HEK293 (cell line): ENCODE measurements around the gene CATSPERE.

Experiments
- ATF2 ChIP-seq: fragments of 450-650 bp; formaldehyde crosslinking; IDR thresholded peaks from 2 replicates; pipeline ENCODE4 v1.5.1; 2016; ENCODE audit warnings: missing biosample characterization, missing genetic modification characterization, low read depth
- CTCF ChIP-seq: fragments of 450-650 bp; formaldehyde crosslinking; IDR thresholded peaks from 2 replicates; pipeline ENCODE4 v1.5.1; 2016; ENCODE audit warnings: missing biosample characterization, missing genetic modification characterization
- YY1 ChIP-seq: fragments of 450-650 bp; formaldehyde crosslinking; IDR thresholded peaks from 2 replicates; pipeline ENCODE4 v1.5.1; 2018; ENCODE audit warnings: missing biosample characterization, missing genetic modification characterization
- ZBTB8A ChIP-seq: fragments of 450-650 bp; formaldehyde crosslinking; IDR thresholded peaks from 2 replicates; pipeline ENCODE4 v1.5.1; 2016; ENCODE audit warnings: missing biosample characterization, missing genetic modification characterization
- ZNF274 ChIP-seq, 2 experiments: fragments of 200-500 bp in 1 of 2; fragments of 450-650 bp in 1 of 2; sonication (Bioruptor generic) in 1 of 2; formaldehyde crosslinking in 1 of 2; IDR thresholded peaks; 2 replicates each; pipeline versions ENCODE4 v1.5.1 to v1.6.1; 2014 to 2016; ENCODE audit warnings: borderline replicate concordance in 1 of 2, inconsistent platforms in 1 of 2, low read length in 1 of 2, missing biosample characterization in 1 of 2, missing genetic modification characterization in 1 of 2
- ZNF473 ChIP-seq: fragments of 450-650 bp; formaldehyde crosslinking; IDR thresholded peaks from 2 replicates; pipeline ENCODE4 v1.5.1; 2017; ENCODE audit warnings: missing biosample characterization, missing genetic modification characterization
- ZNF549 ChIP-seq: fragments of 450-650 bp; IDR thresholded peaks from 2 replicates; pipeline ENCODE4 v1.5.1; 2018; ENCODE audit warnings: missing biosample characterization, missing genetic modification characterization, mild to moderate bottlenecking, inconsistent platforms, moderate library complexity
- ZNF704 ChIP-seq: fragments of 450-650 bp; formaldehyde crosslinking; IDR thresholded peaks from 2 replicates; pipeline ENCODE4 v1.5.1; 2016; ENCODE audit warnings: missing biosample characterization, missing genetic modification characterization
- ZNF76 ChIP-seq: fragments of 450-650 bp; formaldehyde crosslinking; IDR thresholded peaks from 2 replicates; pipeline ENCODE4; 2016; ENCODE audit warnings: low read depth, missing biosample characterization, missing genetic modification characterization, borderline replicate concordance
- ZNF768 ChIP-seq: fragments of 450-650 bp; formaldehyde crosslinking; IDR thresholded peaks from 2 replicates; pipeline ENCODE4 v1.5.1; 2018; ENCODE audit warnings: missing biosample characterization, mild to moderate bottlenecking, missing genetic modification characterization
- ZNF791 ChIP-seq: fragments of 450-650 bp; formaldehyde crosslinking; IDR thresholded peaks from 2 replicates; pipeline ENCODE4 v1.5.1; 2016; ENCODE audit warnings: missing biosample characterization, missing genetic modification characterization

GRCh38 chr1:244412176-244412575 is 48.9 kb upstream of the CATSPERE start:
- TF ChIP-seq CTCF (tag by site-specific recombination) (no peak), ZBTB8A (tag by site-specific recombination) (no peak), ZNF76 (no peak), YY1 (no peak), ZNF274 (IDR thresholded peaks at IDR 0.05; ENCODE audit: low read length) (no peak), ZNF274 (tag by site-specific recombination; IDR thresholded peaks at IDR 0.05; ENCODE audit: borderline replicate concordance) (no peak), ZNF549 (no peak), ZNF473 (tag by site-specific recombination) (no peak), ZNF704 (no peak), ZNF768 (tag by site-specific recombination) (no peak), ZNF791 (no peak), ATF2 (tag by site-specific recombination) (no peak)
